OCI-LY7 (cell line): ENCODE results near the gene ANKMY1.
"Not testable (repeated sequence)": the region's sequence is repeated elsewhere in the genome, so short reads cannot be mapped to it uniquely, and the experiment has no call there.

ENCODE experiments used
- CTCF ChIP-seq: fragments of 200-600 bp; sonication (generic); conservative IDR thresholded peaks from 2 replicates; pipeline ENCODE4 v1.5.1; 2014; ENCODE audit warnings: mild to moderate bottlenecking, antibody characterized with exemption, low read length, moderate library complexity, mixed read lengths
- EZH2phosphoT487 ChIP-seq: fragments of 200-600 bp; sonication (generic); IDR thresholded peaks from 2 replicates; pipeline ENCODE4 v1.6.1; 2018; ENCODE audit warnings: low read depth, borderline replicate concordance, mild to moderate bottlenecking, mixed run types, antibody characterized with exemption, low read length, moderate library complexity, mixed read lengths

GRCh38 chr2:240494942-240495341 lies 62.8 kb downstream of the ANKMY1 start:
- peak; percentile 47 for TF ChIP-seq CTCF
- TF ChIP-seq EZH2phosphoT487: not testable (repeated sequence)
